ENCODE measurements around the gene RABL6.
"Not testable (repeated sequence)": the region's sequence is repeated elsewhere in the genome, so short reads cannot be mapped to it uniquely, and the experiment has no call there.

The RABL6 gene

DNA sequence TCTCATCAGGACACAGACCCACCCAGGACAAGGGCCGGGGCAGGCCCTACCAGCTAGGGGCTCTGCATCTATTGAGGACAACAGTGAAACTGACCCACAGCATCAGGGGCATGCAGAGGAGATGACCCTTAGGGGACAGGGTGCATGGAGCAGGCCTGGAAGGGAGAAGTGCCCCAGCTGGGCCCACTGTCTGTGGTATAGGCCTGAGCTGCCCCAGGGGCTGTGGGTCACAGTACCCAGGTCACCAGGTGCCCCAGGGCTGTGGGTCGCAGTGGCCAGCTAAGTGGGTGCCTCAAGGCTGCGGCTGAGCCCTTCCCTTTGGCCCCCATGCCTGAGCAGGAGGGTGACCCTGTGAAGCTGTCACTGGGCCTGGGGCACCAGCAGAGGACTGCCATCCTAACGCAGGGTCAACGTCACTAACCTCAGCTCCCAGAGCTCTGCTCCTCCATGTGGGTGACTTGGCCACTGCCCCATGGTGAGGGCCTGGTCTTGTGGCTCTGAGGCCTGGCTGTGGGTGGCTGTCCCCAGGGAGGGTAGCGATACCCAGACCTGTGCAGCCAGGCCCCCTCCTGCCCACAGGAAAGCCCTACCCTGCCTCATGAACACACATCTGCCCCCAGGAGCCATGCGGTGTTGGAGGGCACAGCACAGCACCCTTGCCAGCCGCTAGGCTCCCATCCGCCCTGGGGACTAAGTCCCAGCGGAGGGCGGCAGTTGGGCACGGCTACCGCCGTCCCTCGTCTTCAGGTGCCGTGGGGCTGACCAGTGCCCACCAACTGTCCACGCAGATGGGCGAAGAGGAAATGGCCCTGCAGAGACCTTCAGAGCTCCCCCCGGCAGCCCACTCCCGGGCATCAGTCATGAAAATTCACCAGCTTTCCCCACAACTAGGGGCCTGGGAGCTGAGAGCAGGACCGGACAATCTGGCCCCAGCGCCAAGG is 53.5 kb downstream of the RABL6 start:
- DNase-seq: no peak

DNA sequence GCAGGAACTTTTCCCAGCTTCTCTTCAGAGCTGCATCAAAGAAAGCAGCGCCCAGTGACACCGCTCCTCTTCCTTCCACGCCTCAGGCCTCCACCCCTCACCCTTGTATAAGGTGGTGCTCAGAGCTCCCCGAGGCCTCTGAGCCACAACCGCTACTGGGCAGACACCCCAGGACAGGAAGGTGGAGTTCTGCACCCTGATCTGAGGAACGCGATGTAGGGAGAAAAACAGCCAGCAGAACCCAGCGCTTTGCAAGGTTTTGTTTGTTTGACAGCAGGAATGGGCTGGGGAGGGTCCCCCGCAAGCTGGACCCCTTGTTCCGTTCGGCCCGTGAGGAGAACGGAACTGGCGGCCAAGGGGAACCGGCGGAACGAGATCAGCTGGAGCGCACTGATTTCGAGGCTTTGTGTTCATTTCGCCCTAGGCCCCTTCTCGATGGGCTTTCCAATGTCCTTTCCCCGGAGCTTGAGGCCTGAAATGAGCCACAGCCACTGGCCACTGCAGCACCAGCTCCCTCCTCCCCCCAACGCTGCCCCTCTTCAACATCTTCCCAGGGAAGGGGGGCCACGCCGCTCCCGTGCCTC is 54.2 kb downstream of the RABL6 start:
- DNase-seq: no peak

GRCh38 chr9:136862849-136863622 is 55.3 kb downstream of the RABL6 start:
- DNase-seq: no peak

DNA sequence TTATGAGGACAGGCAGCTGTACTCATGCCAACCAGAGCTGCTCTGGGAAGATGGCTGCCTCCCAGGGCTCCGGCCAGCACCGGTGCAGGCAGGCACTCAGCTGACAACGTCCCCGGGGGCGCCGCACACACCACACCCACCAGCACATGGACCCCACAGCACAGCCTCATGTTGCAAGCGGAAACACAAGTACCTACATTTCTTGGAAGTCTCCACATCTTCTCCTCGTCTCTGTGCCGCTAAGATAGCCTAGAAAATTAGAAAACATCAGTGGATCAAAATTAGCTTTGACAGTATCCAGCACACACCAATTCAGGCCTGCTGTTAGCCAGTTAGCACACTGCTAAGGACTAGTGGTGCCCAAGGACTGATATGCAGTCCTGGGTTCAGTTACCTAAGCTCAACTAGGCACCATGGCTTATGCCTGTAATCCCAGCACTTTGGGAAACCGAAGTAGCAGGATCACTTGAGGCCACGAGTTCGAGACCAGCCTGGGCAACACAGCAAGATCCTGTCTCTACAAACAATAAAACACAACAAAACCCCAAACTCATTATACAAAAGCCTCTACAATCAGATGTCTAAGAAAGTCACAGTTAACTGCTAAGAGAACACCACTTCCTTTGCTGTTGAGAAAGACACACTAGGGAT is 56.0 kb downstream of the RABL6 start:
- no peak for DNase-seq

DNA sequence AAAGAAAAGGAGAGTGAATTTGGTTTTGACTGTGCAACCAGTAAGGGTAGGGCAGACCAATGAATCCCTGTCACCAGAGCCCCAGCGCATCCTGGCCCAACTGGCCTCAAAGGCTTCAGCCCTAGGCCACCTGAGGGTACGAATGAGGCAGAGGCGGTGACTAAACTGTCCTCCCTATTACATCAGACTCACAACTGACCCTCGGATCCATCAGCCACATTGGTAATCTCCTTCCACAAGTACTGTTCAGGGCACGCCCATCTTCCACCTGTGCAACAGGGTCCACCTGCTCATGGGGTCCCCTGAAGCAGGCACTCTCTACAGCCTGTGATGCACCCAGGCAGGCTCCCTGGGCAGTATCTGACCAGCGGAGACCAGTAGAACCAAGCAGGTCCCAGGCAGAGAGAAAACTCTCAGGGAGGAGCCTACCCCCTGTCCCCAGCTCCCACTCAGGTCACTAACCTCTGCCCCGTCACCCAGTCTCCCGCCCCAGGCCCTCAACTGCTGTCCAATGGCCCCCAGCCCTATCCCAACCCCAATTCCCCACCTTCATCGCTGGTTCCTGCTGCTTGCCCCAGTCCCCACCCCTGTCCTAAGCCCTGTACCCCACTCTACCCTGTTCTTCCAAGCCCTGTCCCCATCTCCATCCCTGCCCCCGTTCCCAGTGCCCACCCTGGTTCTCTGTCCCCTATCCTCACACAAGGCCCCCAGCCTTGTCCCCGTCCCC is 57.5 kb downstream of the RABL6 start:
- no peak for DNase-seq

- no peak for DNase-seq
These were observed 58.0 kb downstream of the RABL6 start for GRCh38 chr9:136865768-136866103.

GRCh38 chr9:136866898-136867421 is 59.2 kb downstream of the RABL6 start:
- not testable (repeated sequence) for DNase-seq

DNA sequence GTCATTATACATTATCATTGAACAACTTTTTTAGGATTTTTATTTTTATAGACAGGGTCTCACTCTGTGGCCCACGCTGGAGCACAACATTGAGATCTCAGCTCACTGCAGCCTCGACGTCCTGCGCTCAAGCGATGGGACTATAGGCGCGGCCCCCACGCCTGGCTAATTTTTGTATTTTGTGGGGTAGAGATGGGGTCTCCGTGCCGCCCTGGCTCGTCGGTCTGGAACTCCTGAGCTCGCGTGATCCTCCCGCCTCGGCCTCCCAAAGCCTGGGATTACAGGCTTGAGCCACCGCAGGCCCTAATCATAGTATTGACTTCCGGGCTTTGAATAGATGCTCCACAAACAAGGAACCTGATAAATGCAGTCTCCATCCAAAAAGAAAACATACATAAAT is 59.7 kb downstream of the RABL6 start:
- DNase-seq: no peak

DNA sequence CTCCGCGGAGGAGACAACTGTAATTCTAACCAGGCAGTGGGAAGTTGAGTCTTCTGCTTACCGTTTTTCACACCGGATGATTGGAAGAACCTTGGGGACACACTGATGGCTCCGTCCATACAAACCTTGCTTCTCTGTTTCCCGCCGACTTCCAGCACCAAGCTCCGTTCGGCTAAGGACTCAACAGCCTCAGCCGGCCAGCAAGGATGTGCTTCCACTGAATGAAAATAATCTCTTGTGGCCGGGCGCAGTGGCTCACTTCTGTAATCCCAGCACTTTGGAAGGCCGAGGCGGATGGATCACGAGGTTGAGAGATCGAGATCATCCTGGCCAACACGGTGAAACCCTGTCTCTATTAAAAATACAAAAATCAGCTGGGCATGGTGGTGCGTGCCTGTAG is 60.2 kb downstream of the RABL6 start:
- no peak for DNase-seq

DNA sequence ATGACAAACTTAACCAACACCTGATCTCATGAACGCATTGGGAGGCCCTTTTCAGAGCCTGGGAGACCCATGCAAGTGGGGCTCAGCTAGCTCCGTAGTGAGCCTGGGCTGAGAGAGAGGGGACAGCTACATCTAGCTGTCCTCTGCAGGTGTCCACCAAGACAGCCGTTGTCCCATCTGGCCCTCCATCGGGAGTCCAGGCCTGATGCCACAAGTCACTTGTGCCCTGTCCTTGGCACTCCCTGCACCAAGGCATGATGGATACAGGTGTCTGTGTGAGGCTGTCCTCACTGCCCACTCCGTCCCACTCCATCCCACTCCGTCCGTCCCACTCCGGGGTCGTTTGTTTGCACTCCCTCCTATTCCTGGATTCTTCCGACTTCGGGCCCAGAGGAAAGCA is 60.9 kb downstream of the RABL6 start:
- no peak for DNase-seq

GRCh38 chr9:136869611-136870010 is 61.9 kb downstream of the RABL6 start:
- DNase-seq: not testable (repeated sequence)

DNA sequence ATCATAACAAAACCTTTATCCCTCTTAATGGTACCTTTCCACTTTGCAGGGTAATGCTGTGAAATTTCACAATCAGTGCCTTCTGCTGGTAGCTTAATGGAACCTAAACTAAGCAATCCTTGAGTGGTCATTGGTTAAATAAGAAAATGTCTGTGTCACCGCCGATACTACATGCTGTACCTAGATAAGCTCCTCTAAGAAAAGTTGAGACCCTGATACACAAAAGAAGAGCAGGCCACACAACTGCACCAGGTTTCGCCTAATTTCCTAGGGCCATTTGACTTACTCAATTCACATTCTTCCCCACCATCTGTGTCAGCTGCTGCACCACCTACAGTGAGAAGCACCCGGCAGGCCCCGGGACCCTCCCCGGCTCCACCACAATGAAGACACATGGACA is 67.4 kb downstream of the RABL6 start:
- no peak for DNase-seq

GRCh38 chr9:136876476-136876875 is 68.7 kb downstream of the RABL6 start:
- no peak for DNase-seq

- DNase-seq: no peak
These were observed 72.9 kb downstream of the RABL6 start for GRCh38 chr9:136880651-136881050.

GRCh38 chr9:136881691-136882108 is 74.0 kb downstream of the RABL6 start:
- DNase-seq: peak; percentile 41 to 52

- peak; percentile 78 to 84 for DNase-seq
These were observed 74.6 kb downstream of the RABL6 start for GRCh38 chr9:136882109-136882946.

DNA sequence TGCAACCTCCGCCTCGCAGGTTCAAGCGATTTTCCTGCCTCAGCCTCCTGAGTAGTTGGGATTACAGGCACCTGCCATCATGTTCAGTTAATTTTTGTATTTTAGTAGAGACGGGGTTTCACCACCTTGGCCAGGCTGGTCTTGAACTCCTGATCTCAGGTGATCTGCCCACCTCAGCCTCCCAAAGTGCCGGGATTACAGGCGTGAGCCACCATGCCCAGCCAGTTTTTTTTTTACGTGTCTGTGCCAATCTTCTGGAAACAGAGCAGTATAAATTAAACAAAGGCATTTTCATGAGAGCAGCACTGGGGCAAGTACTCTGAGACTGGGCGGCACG is 75.2 kb downstream of the RABL6 start:
- not testable (repeated sequence) for DNase-seq

DNA sequence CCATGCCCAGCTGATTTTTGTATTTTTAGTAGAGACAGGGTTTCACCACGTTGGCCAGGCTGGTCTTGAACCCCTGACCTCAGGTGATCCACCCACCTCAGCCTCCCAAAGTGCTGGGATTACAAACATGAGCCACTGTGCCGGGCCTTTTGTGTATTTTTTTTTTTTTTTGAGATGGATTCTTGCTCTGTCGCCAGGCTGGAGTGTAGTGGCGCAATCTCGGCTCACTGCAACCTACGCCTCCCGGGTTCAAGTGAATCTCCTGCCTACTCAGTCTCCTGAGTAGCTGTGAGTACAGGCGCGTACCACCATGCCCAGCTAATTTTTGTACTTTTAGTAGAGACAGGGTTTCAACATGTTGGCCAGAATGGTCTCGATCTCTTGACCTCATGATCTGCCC is 75.9 kb downstream of the RABL6 start:
- not testable (repeated sequence) for DNase-seq

DNA sequence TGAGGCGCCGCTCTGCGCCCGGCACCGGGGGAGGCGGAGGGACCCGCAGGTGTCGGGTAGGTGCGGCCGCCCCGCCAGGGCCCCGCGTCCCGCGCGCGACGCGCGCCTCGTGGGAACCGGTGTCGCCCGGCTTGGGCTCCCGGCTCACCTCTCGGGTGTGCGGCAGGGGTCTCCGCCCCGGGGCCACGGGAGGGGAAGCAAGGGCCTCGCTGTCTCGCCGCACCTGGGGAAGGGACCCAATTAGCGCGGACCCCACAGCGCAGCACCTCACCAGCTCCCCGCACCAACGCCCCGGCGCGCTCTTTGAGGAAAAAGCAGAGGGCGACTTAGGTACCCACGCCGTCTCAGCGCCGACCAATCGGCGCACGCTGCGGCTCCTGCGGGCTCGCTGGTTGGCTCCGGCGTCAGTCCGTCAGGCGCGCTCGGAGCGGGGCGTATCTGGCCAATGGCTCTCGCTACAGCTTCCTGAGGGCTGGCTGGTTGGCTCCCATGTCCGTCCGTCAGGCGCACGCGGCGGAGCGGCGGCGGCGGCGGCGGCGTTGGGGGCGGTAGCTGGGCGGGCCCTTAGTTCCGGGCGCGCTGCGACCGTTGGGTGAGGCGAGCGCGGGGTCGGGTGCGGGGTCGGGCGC is 78.3 kb downstream of the RABL6 start, which contains the start of gene TRAF2:
Gene TRAF2, plus strand, starts transcription at position 567 of the 629 bp plus-strand sequence. CDS start 12,225 bp downstream, outside the sequence.
- peak; percentile 95 to 97 for DNase-seq
